NT2/D1 (cell line): Measurements from ENCODE around the gene PGK1.

ENCODE experiments used
- YY1 ChIP-seq: IDR thresholded peaks from 2 replicates; pipeline ENCODE4 v1.6.1; 2011; ENCODE audit not compliant: insufficient read length, insufficient read depth
- ZNF274 ChIP-seq: IDR thresholded peaks from 2 replicates; pipeline ENCODE4 v1.6.1; 2011; ENCODE audit warnings: mild to moderate bottlenecking, low read depth, low read length

GRCh38 chrX:78123190-78123589, 19.1 kb downstream of the PGK1 start:
- TF ChIP-seq YY1 (no peak), ZNF274 (no peak)
